ENCODE data around the gene RARG.
A peak's percentile ranks its signal among the peaks of the same experiment; 100 is the strongest.

Gene RARG

GRCh38 chr12:53201639-53202038 lies 30.4 kb downstream of the RARG start:
- no peaks in the 10 kb centered on the region for H3K36me3 ChIP-seq (ENCODE audit: control insufficient read depth in 2 of 2, insufficient read depth in 1 of 2, low read length in 2 of 2)
- POLR2A ChIA-PET, result interaction anchor here (1.6 kb wide), 1 partner anchor 14 kb away, joined by 5 read pairs; no protein-coding TSS in a partner anchor
- TF ChIP-seq ZNF624 (tag by site-specific recombination; IDR thresholded peaks at IDR 0.05) (no peak), ZNF292 (tag by site-specific recombination; IDR thresholded peaks at IDR 0.05; ENCODE audit: borderline replicate concordance, low read depth) (no peak), ZNF341 (tag by site-specific recombination; IDR thresholded peaks at IDR 0.05; ENCODE audit: low read depth) (no peak), KLF17 (tag by site-specific recombination; IDR thresholded peaks at IDR 0.05) (no peak)
- CTCF ChIA-PET, result interaction anchor here (0.6 to 2.3 kb wide), 6 partner anchors 10 to 151 kb away, joined by 3 to 14 read pairs (median 3); no protein-coding TSS in a partner anchor
- no peaks in the 10 kb centered on the region for H3K4me1 ChIP-seq (ENCODE audit: control insufficient read depth, insufficient read depth, low read length)
- no peak overlapping the region for H3K4me3 ChIP-seq (ENCODE audit: low read depth, low read length)
- no peaks in the 10 kb centered on the region for H3K9me3 ChIP-seq (ENCODE audit: control insufficient read depth, insufficient read depth, low read depth, low read length)
- no peak overlapping the region for H3K27ac ChIP-seq (ENCODE audit: extremely low read depth, low read depth, low read length)

GRCh38 chr12:53201177-53201541 lies 30.9 kb downstream of the RARG start:
- ChIA-PET CTCF (interaction anchor here (0.6 to 2.3 kb wide), 7 partner anchors 10 to 151 kb away, joined by 3 to 14 read pairs (median 3); no protein-coding TSS in a partner anchor), POLR2A (interaction anchor here (1.6 kb wide), 1 partner anchor 14 kb away, joined by 5 read pairs; no protein-coding TSS in a partner anchor)
- Histone ChIP-seq H3K9me3 (ENCODE audit: control insufficient read depth, insufficient read depth, low read depth, low read length) (no peaks in the 10 kb centered on the region), H3K4me1 (ENCODE audit: control insufficient read depth, insufficient read depth, low read length) (no peaks in the 10 kb centered on the region), H3K27ac (ENCODE audit: extremely low read depth, low read depth, low read length) (no peak overlapping the region), H3K36me3 (ENCODE audit: control insufficient read depth in 2 of 2, insufficient read depth in 1 of 2, low read length in 2 of 2) (no peaks in the 10 kb centered on the region), H3K4me3 (ENCODE audit: low read depth, low read length) (no peak overlapping the region)
- TF ChIP-seq PRDM1 (tag by site-specific recombination; IDR thresholded peaks at IDR 0.05) (peak; percentile 30; the same call in 1 of the 2 replicates), ZNF791 (tag by site-specific recombination; IDR thresholded peaks at IDR 0.05) (no peak), ZBTB10 (tag by site-specific recombination; IDR thresholded peaks at IDR 0.05) (no peak)

- H3K36me3 ChIP-seq (ENCODE audit: control insufficient read depth in 2 of 2, insufficient read depth in 1 of 2, low read length in 2 of 2), result no peaks in the 10 kb centered on the region
- no peak for TF ChIP-seq ZNF704 (tag by site-specific recombination; IDR thresholded peaks at IDR 0.05)
- TF ChIP-seq ZNF473 (tag by site-specific recombination; IDR thresholded peaks at IDR 0.05), result no peak
- TF ChIP-seq EGR2 (tag by site-specific recombination; IDR thresholded peaks at IDR 0.05; ENCODE audit: low read depth), result no peak
- no peak for TF ChIP-seq ZFP37 (tag by site-specific recombination; IDR thresholded peaks at IDR 0.05)
- TF ChIP-seq PRDM2 (tag by site-specific recombination; IDR thresholded peaks at IDR 0.05; ENCODE audit: borderline replicate concordance), result no peak
- no peak for TF ChIP-seq ZNF311 (tag by site-specific recombination; IDR thresholded peaks at IDR 0.05; ENCODE audit: borderline replicate concordance)
- POLR2A ChIA-PET, result interaction anchor here (1.6 kb wide), 1 partner anchor 13 kb away, joined by 5 read pairs; no protein-coding TSS in a partner anchor
- no peaks in the 10 kb centered on the region for H3K9me3 ChIP-seq (ENCODE audit: control insufficient read depth, insufficient read depth, low read depth, low read length)
- H3K4me1 ChIP-seq (ENCODE audit: control insufficient read depth, insufficient read depth, low read length), result no peaks in the 10 kb centered on the region
- CTCF ChIA-PET, result interaction anchor here (1.2 to 1.5 kb wide), 4 partner anchors 13 to 152 kb away, joined by 3 to 4 read pairs (median 3); no protein-coding TSS in a partner anchor
- H3K27ac ChIP-seq (ENCODE audit: extremely low read depth, low read depth, low read length), result no peak overlapping the region
- H3K4me3 ChIP-seq (ENCODE audit: low read depth, low read length), result no peak overlapping the region
These were observed 31.4 kb downstream of the RARG start for GRCh38 chr12:53200458-53201176.

Data from HEK293 (cell line).